ENCODE measurements around the gene NAPB. TPM values are rescaled to one million over a fixed set of nuclear protein-coding genes. Genes with fewer than 3 reads are reported as not detected.
A peak's percentile ranks its signal among the peaks of the same experiment; 100 is the strongest.

Gene NAPB
- total RNA-seq, 2 experiments from 2014 or later = 6.1 to 8.1 TPM

DNA sequence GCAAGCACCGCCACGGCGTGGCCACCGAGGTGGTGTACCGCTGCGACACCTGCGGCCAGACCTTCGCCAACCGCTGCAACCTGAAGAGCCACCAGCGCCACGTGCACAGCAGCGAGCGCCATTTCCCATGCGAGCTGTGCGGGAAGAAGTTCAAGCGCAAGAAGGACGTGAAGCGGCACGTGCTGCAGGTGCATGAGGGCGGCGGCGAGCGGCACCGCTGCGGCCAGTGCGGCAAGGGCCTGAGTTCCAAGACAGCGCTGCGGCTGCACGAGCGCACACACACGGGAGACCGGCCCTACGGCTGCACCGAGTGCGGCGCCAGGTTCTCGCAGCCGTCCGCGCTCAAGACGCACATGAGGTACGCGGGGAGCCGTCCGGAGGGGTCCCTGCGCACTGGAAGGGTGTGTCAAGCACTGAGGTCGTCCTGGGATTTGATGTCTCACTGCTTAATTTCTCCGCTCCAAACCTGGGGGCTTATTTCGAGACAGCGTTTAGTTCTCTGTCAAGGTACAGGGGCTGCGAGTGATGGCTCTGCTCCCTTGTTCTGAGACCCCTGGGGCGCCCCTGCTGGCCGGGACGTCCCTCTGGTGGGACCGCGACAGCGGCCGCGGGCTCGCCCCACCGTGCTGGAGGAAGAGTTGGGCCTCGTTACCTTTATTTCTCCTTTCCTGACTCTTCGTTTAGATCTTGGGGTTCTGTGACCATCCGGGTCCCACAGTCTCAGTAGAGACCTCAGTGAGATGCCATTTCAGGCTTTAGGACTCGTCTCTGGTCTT, 55.7 kb downstream of the NAPB start:
- ChIA-PET CTCF (interaction anchor here (1.3 kb wide), 1 partner anchor 9 kb away, joined by 3 read pairs; no protein-coding TSS in a partner anchor), POLR2A (no interaction called here)
- Mint-ChIP-seq H3K9me3 (ENCODE audit: low read depth) (no peaks in the 10 kb centered on the region), H3K27ac (peak overlapping the region; percentile 73), H3K4me3 (no peak overlapping the region), H3K36me3 (ENCODE audit: low read depth) (peaks cover 36% of the 10 kb centered on the region), H3K27me3 (no peaks in the 10 kb centered on the region), H3K4me1 (peaks cover 51% of the 10 kb centered on the region)
- no peak for ATAC-seq
- no peak for DNase-seq
- intact Hi-C loops (cut with DNase I, micrococcal nuclease) = loop anchor here (1.0 to 10.0 kb wide), 2 partner anchors 34 to 1689 kb away; partner anchors contain the start of gene ACSS1 (in 1 of the 2)

DNA sequence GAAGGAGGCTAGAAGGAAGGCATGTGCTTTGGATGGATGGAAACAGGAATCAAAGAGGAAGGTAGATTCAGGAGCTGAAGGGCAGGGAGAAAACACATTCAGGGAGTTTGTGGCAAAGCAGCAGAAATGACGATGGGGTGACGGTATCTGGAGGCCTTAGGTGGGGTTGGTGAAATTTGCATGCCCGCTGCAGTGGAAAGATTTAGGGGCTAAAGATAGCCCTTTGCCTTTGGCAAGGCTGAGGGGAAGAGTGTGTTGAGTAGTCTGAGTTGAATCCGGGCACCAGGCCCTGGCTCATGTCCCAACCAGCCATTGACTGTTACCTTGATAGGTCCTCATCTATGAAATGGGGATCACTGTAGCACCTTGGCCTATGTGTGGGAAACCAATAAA, 58.0 kb downstream of the NAPB start:
- Mint-ChIP-seq H3K27me3 (no peaks in the 10 kb centered on the region), H3K36me3 (ENCODE audit: low read depth) (peaks cover 21% of the 10 kb centered on the region), H3K9me3 (ENCODE audit: low read depth) (no peaks in the 10 kb centered on the region), H3K4me3 (peak overlapping the region; percentile 90), H3K4me1 (peaks cover 57% of the 10 kb centered on the region), H3K27ac (peak overlapping the region; percentile 90)
- DNase-seq = no peak
- CTCF ChIA-PET = interaction anchor here (1.3 kb wide), 1 partner anchor 14 kb away, joined by 3 read pairs; no protein-coding TSS in a partner anchor
- POLR2A ChIA-PET = no interaction called here
- no peak for ATAC-seq
- intact Hi-C loops (cut with DNase I, micrococcal nuclease) = loop anchor here in 1 of 2 experiments (10.0 kb wide), 1 partner anchor 1692 kb away; the partner anchor contains the start of gene ACSS1

DNA sequence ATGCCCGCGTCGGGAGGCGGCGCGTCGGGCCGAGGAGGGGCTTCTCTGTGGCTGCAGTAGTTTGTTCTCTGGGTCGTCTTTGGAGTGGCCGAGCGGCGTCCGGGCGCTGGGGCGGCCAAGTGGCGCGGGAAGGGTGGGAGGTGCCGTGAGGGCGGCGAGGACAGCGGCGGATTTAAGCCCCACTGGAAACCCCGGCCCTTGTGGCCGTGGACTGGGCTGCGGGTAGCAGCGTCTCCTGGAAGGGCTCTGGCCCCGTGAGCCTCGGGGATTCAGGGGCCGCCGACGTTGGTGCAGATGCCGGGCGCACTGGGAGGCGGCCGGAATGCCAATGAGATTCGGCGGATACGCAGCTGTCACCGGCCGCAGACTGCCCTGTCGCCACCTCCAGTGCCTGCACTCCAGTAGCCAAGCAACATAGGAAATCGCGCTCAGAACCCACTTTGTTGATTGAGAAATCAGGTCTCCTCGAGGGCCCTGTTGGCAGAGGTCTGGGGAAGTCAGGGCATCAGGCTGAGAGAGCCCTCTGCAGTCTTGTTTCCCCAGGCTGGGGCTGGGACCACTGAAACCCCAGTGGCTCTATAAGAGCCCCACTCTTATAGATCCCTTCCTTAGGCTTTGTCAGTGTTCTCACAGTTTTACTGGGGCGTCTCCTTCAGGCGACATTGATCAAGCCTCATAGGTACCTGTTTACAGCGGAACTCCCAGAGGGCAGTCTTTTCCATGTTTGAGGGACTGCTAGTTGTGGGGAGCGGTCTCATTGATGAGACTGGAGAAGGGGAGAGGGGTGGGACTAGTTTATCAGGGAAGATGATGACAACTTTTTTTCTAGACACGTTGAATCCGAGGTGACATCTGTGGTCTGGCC, 58.7 kb downstream of the NAPB start:
- intact Hi-C loops (cut with DNase I, micrococcal nuclease) = loop anchor here (1.0 to 10.0 kb wide), 3 partner anchors 12 to 1692 kb away; partner anchors contain the start of genes ACSS1 (in 1 of the 2) and NXT1 (in 1 of the 2)
- POLR2A ChIA-PET = no interaction called here
- ATAC-seq (no peak), DNase-seq (peak; percentile 47)
- Mint-ChIP-seq H3K36me3 (ENCODE audit: low read depth) (peaks cover 17% of the 10 kb centered on the region), H3K9me3 (ENCODE audit: low read depth) (no peaks in the 10 kb centered on the region), H3K27me3 (no peaks in the 10 kb centered on the region), H3K27ac (peak overlapping the region; percentile 90), H3K4me3 (peak overlapping the region; percentile 90), H3K4me1 (peaks cover 51% of the 10 kb centered on the region)
- CTCF ChIA-PET = no interaction called here

DNA sequence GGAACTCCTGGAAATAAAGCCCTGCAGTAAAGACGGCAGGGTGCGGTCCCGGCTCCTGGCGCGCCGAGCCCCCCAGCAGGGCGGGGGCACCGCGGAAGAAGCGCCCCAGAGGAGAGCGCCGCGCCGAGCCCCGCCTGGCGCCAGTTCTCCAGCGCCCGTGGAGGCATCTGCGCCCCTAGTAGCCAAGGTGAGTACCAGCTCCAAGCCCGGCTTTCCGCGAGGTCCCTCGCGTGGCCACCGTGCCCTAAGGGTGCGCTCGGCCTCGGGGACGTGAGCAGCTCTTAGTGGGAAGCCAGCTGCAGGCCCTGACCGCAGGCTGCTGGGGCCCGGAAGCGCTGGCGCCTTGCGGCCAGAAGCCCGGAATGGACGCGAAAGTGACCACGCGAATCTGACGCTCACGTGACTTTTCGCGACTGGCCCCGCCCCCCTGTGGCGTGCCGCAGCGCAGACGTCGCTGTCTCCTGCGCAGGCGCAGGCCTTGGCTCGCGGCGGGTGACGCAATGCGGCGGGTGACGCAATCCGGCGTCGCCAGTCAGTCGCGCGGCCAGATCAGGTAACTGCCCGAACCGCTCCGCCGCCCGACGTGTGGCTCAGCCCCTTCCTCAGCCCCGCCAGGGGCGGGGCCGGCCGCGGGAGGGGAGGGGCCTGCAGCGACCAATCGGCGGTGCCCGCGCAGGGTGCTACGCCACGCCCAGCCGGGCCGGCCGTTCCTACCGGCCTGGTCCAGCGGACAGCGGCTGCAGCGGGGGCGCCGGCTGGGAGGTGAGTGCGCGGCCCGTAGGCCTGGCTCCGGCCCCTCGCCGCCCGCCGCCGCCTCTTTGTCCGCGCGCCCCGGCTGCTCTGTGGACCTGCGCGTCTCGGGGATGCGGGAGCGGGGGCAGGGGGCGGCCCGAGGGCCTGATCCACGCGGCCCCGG, 59.6 kb downstream of the NAPB start, which contains the start of gene GZF1:
Gene GZF1, plus strand, starts transcription at position 707 of the 916 bp plus-strand sequence. CDS start 2,202 bp downstream, outside the sequence.
- H3K27ac Mint-ChIP-seq = peak within 1 kb of the TSS; percentile 94
- peak within 1 kb of the TSS; percentile 90 for H3K4me3 Mint-ChIP-seq
- ATAC-seq (peak; percentile 82), DNase-seq (peak; percentile 98)
- no peaks in the 10 kb centered on the region for H3K9me3 Mint-ChIP-seq (ENCODE audit: low read depth)
- intact Hi-C loops (cut with DNase I, micrococcal nuclease) = loop anchor here (1.0 to 10.0 kb wide), 5 partner anchors 10 to 1693 kb away; partner anchors contain the start of genes ACSS1 (in 1 of the 2) and NXT1 (in 1 of the 2)
- CTCF ChIA-PET = interaction anchor here (1.1 to 1.5 kb wide), 2 partner anchors 9 to 11 kb away, joined by 3 read pairs; partner anchors contain the start of gene NXT1
- H3K36me3 Mint-ChIP-seq (ENCODE audit: low read depth) = peaks cover 17% of the 10 kb centered on the region
- H3K4me1 Mint-ChIP-seq = peaks cover 45% of the 10 kb centered on the region
- POLR2A ChIA-PET = interaction anchor here (1.0 kb wide), 1 partner anchor 12 kb away, joined by 6 read pairs; no protein-coding TSS in a partner anchor
- H3K27me3 Mint-ChIP-seq = no peaks in the 10 kb centered on the region

DNA sequence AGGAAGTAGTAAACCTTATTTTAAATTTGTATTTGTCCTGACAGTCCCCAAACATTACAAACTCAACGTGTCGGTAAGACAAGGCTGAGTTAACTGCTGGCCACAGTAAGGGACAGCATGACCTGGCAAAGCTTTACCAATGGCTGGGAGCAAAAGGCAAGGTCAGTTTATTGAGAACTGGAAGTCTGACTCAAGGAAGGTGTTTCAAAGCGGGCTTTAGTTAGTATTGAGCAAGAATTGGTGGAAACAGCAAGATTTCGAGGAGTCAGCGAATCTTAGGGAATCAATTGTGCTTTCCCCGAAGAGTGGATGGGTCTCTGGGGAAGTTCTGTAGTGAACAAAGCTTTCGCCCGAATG, 60.2 kb downstream of the NAPB start:
- Mint-ChIP-seq H3K4me1 (peaks cover 39% of the 10 kb centered on the region), H3K36me3 (ENCODE audit: low read depth) (peaks cover 17% of the 10 kb centered on the region), H3K27ac (peak overlapping the region; percentile 94), H3K9me3 (ENCODE audit: low read depth) (no peaks in the 10 kb centered on the region), H3K4me3 (peak overlapping the region; percentile 74), H3K27me3 (no peaks in the 10 kb centered on the region)
- POLR2A ChIA-PET = interaction anchor here (1.0 kb wide), 1 partner anchor 11 kb away, joined by 6 read pairs; no protein-coding TSS in a partner anchor
- DNase-seq = no peak
- intact Hi-C loops (cut with DNase I, micrococcal nuclease) = loop anchor here in 1 of 2 experiments (1.0 to 10.0 kb wide), 3 partner anchors 10 to 1694 kb away; partner anchors contain the start of gene ACSS1
- CTCF ChIA-PET = interaction anchor here (1.1 to 1.5 kb wide), 2 partner anchors 8 to 10 kb away, joined by 3 read pairs; partner anchors contain the start of gene NXT1
- no peak for ATAC-seq

DNA sequence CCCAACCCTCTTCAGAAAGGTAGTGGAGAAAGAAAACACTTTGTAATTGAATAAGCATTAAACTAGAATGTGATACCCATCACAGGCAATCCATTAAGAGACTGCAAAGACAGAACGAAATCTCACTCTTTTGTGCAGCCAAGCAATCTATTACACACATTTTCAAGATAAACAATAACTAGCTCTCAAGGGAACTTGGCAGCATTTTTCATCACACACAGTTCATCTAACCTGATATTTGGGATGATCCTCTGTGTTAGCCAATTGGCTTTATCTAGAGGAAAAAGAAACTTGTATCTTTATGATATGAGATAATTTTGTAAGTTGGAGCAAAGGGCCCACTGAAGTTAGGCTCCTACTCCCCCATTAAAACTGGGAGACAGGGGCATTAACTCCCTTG, 60.8 kb downstream of the NAPB start:
- Mint-ChIP-seq H3K27ac (peak overlapping the region; percentile 94), H3K4me3 (peak overlapping the region; percentile 74), H3K36me3 (ENCODE audit: low read depth) (peaks cover 14% of the 10 kb centered on the region), H3K27me3 (no peaks in the 10 kb centered on the region), H3K4me1 (peaks cover 37% of the 10 kb centered on the region), H3K9me3 (ENCODE audit: low read depth) (no peaks in the 10 kb centered on the region)
- DNase-seq (no peak), ATAC-seq (no peak)
- ChIA-PET CTCF (interaction anchor here (1.3 to 1.5 kb wide), 2 partner anchors 9 to 20 kb away, joined by 3 read pairs; partner anchors contain the start of gene NXT1), POLR2A (no interaction called here)
- intact Hi-C loops (cut with DNase I, micrococcal nuclease) = loop anchor here in 1 of 2 experiments (10.0 kb wide), 1 partner anchor 1694 kb away; the partner anchor contains the start of gene ACSS1

DNA sequence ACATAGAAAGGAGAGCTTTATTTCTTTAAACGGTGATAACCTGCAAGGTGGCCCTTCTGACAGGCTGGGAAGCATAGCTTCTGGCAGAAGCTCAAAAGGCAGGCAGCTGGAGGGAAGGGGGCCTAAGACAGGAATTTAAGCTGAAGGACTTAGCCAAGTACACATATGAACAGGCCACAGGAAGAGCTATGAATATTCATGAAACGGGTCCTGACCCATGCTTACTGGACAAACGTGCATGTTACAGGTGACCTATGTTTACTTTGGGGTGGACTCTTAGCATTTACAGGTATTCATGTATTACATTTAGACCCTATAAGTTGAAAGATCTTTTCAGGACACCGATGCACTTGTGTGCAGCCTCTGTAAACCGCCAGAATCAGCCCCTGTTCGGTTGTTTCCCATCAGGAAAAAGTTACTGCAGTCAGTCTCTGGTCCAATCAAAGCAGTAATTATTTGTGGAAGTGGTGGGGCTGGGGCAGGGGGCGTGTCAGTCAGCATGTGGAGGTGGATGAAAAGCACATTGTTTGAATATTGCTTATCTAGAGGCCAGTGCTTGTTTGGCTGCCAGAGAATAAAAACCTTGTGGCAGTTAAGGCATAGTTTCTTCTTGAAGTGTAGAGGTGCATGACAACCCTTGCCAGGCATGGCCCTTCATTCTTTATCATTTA, 62.2 kb downstream of the NAPB start:
- no peaks in the 10 kb centered on the region for H3K9me3 Mint-ChIP-seq (ENCODE audit: low read depth)
- ChIA-PET POLR2A (interaction anchor here (2.0 kb wide), 1 partner anchor 9 kb away, joined by 14 read pairs; the partner anchor contains the start of gene NXT1), CTCF (interaction anchor here (1.1 to 1.7 kb wide), 4 partner anchors 9 to 62 kb away, joined by 3 to 12 read pairs (median 4); partner anchors contain the start of genes NAPB and NXT1)
- peaks cover 7% of the 10 kb centered on the region for H3K36me3 Mint-ChIP-seq (ENCODE audit: low read depth)
- DNase-seq = no peak
- H3K4me1 Mint-ChIP-seq = peaks cover 24% of the 10 kb centered on the region
- H3K4me3 Mint-ChIP-seq = no peak overlapping the region
- intact Hi-C loops (cut with DNase I, micrococcal nuclease) = loop anchor here (1.0 to 10.0 kb wide), 4 partner anchors 9 to 1888 kb away; partner anchors contain the start of genes NAPB (in 1 of the 2), NXT1 (in 1 of the 2) and PYGB (in 1 of the 2)
- no peaks in the 10 kb centered on the region for H3K27me3 Mint-ChIP-seq
- peak overlapping the region; percentile 75 for H3K27ac Mint-ChIP-seq
- ATAC-seq = no peak

DNA sequence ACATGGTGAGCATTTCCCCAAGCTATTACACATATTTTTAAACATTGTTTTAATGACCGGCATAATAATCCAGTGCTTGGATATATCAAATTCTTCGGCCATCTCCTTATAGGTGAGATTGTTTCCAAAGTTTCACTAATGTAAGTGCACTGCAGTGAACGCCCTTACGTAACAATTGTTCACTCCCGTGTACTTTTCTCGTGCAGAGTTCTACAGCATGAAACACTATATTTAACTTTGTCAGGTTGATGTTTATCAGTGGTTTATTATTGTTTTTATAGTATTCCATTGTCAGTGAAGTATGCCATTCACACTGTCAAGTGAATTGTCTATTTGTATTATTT, 62.8 kb downstream of the NAPB start:
- intact Hi-C loops (cut with DNase I, micrococcal nuclease) = loop anchor here (1.0 to 10.0 kb wide), 4 partner anchors 8 to 1889 kb away; partner anchors contain the start of genes NAPB (in 1 of the 2), NXT1 (in 1 of the 2) and PYGB (in 1 of the 2)
- Mint-ChIP-seq H3K4me3 (peak overlapping the region; percentile 88), H3K27ac (peak overlapping the region; percentile 75), H3K36me3 (ENCODE audit: low read depth) (peaks cover 10% of the 10 kb centered on the region), H3K9me3 (ENCODE audit: low read depth) (no peaks in the 10 kb centered on the region), H3K27me3 (no peaks in the 10 kb centered on the region), H3K4me1 (peaks cover 19% of the 10 kb centered on the region)
- ChIA-PET POLR2A (interaction anchor here (1.1 to 2.0 kb wide), 2 partner anchors 8 kb away, joined by 3 to 14 read pairs; partner anchors contain the start of gene NXT1), CTCF (interaction anchor here (1.1 to 1.7 kb wide), 2 partner anchors 9 to 63 kb away, joined by 4 to 12 read pairs; partner anchors contain the start of genes NAPB and NXT1)
- ATAC-seq (no peak), DNase-seq (no peak)

DNA sequence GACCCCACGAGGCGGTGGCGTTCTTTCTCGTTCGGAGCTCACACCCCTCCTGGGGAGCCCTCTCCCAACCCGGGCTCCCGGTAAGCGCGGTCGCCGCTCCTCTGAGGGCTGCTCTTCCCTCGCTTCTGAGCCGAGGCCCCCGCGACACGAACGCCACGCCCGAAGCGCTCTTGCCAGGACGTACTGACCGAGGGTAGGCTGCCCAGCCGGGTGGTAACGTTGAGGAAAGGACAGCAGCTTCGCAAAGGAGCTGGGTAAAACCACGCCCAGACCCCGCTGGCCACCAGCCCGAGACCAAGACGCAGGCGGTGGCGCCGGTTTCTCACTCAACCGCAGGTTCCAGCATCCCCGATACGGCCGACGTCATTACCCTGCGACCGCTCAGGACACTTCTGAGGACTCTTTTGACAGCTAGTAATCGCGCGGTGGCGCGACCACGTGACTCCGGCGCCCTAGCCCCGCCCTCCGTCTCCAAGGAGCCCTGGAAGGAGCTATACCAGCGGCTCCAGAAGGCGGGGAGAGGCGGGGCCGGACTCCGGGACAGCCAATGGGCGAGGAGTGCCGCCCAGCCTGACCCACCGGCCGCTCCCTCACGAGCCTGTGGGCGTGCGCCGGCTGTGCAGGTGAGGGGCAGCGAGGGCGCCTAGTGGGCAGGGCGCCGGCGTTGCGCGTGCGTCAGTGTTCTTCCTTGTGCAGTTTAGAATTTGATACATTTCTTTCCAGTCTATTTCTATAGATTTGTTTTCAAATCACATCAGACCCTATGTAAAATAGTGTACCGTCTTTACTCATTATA, 63.3 kb downstream of the NAPB start:
- ATAC-seq (peak; percentile 84), DNase-seq (peak; percentile 100)
- no peaks in the 10 kb centered on the region for H3K9me3 Mint-ChIP-seq (ENCODE audit: low read depth)
- POLR2A ChIA-PET = interaction anchor here (1.1 to 2.0 kb wide), 2 partner anchors 8 to 9 kb away, joined by 3 to 14 read pairs; partner anchors contain the start of gene NXT1
- intact Hi-C loops (cut with DNase I, micrococcal nuclease) = loop anchor here (1.0 to 10.0 kb wide), 4 partner anchors 8 to 1889 kb away; partner anchors contain the start of genes NAPB (in 1 of the 2), NXT1 (in 1 of the 2) and PYGB (in 1 of the 2)
- peaks cover 10% of the 10 kb centered on the region for H3K36me3 Mint-ChIP-seq (ENCODE audit: low read depth)
- H3K4me1 Mint-ChIP-seq = peaks cover 15% of the 10 kb centered on the region
- peak overlapping the region; percentile 93 for H3K27ac Mint-ChIP-seq
- peak overlapping the region; percentile 88 for H3K4me3 Mint-ChIP-seq
- H3K27me3 Mint-ChIP-seq = no peaks in the 10 kb centered on the region
- CTCF ChIA-PET = interaction anchor here (1.1 to 1.7 kb wide), 3 partner anchors 8 to 63 kb away, joined by 4 to 12 read pairs (median 6); partner anchors contain the start of genes NAPB and NXT1
